ENCODE results near the gene PRSS27. TPM values are rescaled to one million over a fixed set of nuclear protein-coding genes. Genes with fewer than 3 reads are reported as not detected.

Gene PRSS27
- total and polyA plus RNA-seq, 4 experiments from 2014 or later = 0.61 to 0.96 TPM; not detected in 2

GRCh38 chr16:2708955-2709587, 11.0 kb downstream of the PRSS27 start:
- ChIA-PET POLR2A (ENCODE audit: partially characterized antibody) (interaction anchor here (0.6 kb wide), 1 partner anchor 113 kb away, joined by 3 read pairs; no protein-coding TSS in a partner anchor), CTCF (ENCODE audit: partially characterized antibody) (no interaction called here)
- Mint-ChIP-seq H3K36me3 (peaks cover 7 to 13% of the 10 kb centered on the region in 2 donors), H3K9me3 (no peaks in the 10 kb centered on the region), H3K4me1 (peaks cover 0 to 2% (median 0%) of the 10 kb centered on the region in 4 donors), H3K27me3 (no peaks in the 10 kb centered on the region), H3K27ac (no peak overlapping the region), H3K4me3 (no peak overlapping the region)
- Histone ChIP-seq H3K9me3 (ENCODE audit: control insufficient read depth in 1 of 2, low read length in 2 of 2) (no peaks in the 10 kb centered on the region), H3K27me3 (ENCODE audit: insufficient read depth, low read length) (no peaks in the 10 kb centered on the region), H3K4me3 (ENCODE audit: low read length in 2 of 2) (no peak overlapping the region), H3K4me1 (ENCODE audit: insufficient read depth, low read length) (no peaks in the 10 kb centered on the region), H3K36me3 (ENCODE audit: insufficient read depth, low read length) (peaks cover 15% of the 10 kb centered on the region), H3K27ac (ENCODE audit: low read depth, low read length) (no peak overlapping the region)
- intact Hi-C loops (cut with micrococcal nuclease) = no loop called here
- no peak for DNase-seq

GRCh38 chr16:2708290-2708639, 11.8 kb downstream of the PRSS27 start:
- POLR2A ChIA-PET (ENCODE audit: partially characterized antibody) = interaction anchor here (1.5 kb wide), 1 partner anchor 26 kb away, joined by 3 read pairs; the partner anchor contains the start of gene KCTD5
- CTCF ChIA-PET (ENCODE audit: partially characterized antibody) = no interaction called here
- no peak for DNase-seq
- H3K36me3 Mint-ChIP-seq = peaks cover 7 to 17% of the 10 kb centered on the region in 2 donors
- H3K4me3 Mint-ChIP-seq = no peak overlapping the region
- Histone ChIP-seq H3K27ac (ENCODE audit: low read depth, low read length) (no peak overlapping the region), H3K36me3 (ENCODE audit: insufficient read depth, low read length) (peaks cover 17% of the 10 kb centered on the region), H3K9me3 (ENCODE audit: control insufficient read depth in 1 of 2, low read length in 2 of 2) (no peaks in the 10 kb centered on the region), H3K4me1 (ENCODE audit: insufficient read depth, low read length) (no peaks in the 10 kb centered on the region), H3K27me3 (ENCODE audit: insufficient read depth, low read length) (no peaks in the 10 kb centered on the region), H3K4me3 (ENCODE audit: low read length in 2 of 2) (no peak overlapping the region)
- no peaks in the 10 kb centered on the region for H3K27me3 Mint-ChIP-seq
- peaks cover 0 to 2% (median 0%) of the 10 kb centered on the region in 4 donors for H3K4me1 Mint-ChIP-seq
- H3K9me3 Mint-ChIP-seq = no peaks in the 10 kb centered on the region
- H3K27ac Mint-ChIP-seq = no peak overlapping the region
- intact Hi-C loops (cut with micrococcal nuclease) = no loop called here

GRCh38 chr16:2707368-2708289, 12.4 kb downstream of the PRSS27 start:
- no peaks in the 10 kb centered on the region for H3K27me3 Mint-ChIP-seq
- Histone ChIP-seq H3K4me1 (ENCODE audit: insufficient read depth, low read length) (no peaks in the 10 kb centered on the region), H3K9me3 (ENCODE audit: control insufficient read depth in 1 of 2, low read length in 2 of 2) (no peaks in the 10 kb centered on the region), H3K27me3 (ENCODE audit: insufficient read depth, low read length) (no peaks in the 10 kb centered on the region), H3K27ac (ENCODE audit: low read depth, low read length) (no peak overlapping the region), H3K4me3 (ENCODE audit: low read length in 2 of 2) (no peak overlapping the region), H3K36me3 (ENCODE audit: insufficient read depth, low read length) (peaks cover 21% of the 10 kb centered on the region)
- no peak overlapping the region for H3K4me3 Mint-ChIP-seq
- H3K36me3 Mint-ChIP-seq = peaks cover 7 to 19% of the 10 kb centered on the region in 2 donors
- no peak overlapping the region for H3K27ac Mint-ChIP-seq
- intact Hi-C loops (cut with micrococcal nuclease) = no loop called here
- H3K4me1 Mint-ChIP-seq = peaks cover 0 to 2% (median 0%) of the 10 kb centered on the region in 4 donors
- ChIA-PET POLR2A (ENCODE audit: partially characterized antibody) (interaction anchor here (1.5 kb wide), 1 partner anchor 25 kb away, joined by 3 read pairs; the partner anchor contains the start of gene KCTD5), CTCF (ENCODE audit: partially characterized antibody) (no interaction called here)
- H3K9me3 Mint-ChIP-seq = no peaks in the 10 kb centered on the region
- DNase-seq = no peak

GRCh38 chr16:2706611-2707311, 13.3 kb downstream of the PRSS27 start:
- Mint-ChIP-seq H3K9me3 (no peaks in the 10 kb centered on the region), H3K4me1 (peaks cover 0 to 2% (median 0%) of the 10 kb centered on the region in 4 donors)

GRCh38 chr16:2706085-2706484, 13.9 kb downstream of the PRSS27 start:
- no peak for DNase-seq

More at GRCh38 chr16:2706611-2707311, 13.3 kb downstream of the PRSS27 start:
- Histone ChIP-seq H3K27me3 (ENCODE audit: insufficient read depth, low read length) (no peaks in the 10 kb centered on the region), H3K36me3 (ENCODE audit: insufficient read depth, low read length) (peaks cover 27% of the 10 kb centered on the region), H3K9me3 (ENCODE audit: control insufficient read depth in 1 of 2, low read length in 2 of 2) (no peaks in the 10 kb centered on the region), H3K4me3 (ENCODE audit: low read length in 2 of 2) (no peak overlapping the region), H3K4me1 (ENCODE audit: insufficient read depth, low read length) (no peaks in the 10 kb centered on the region), H3K27ac (ENCODE audit: low read depth, low read length) (no peak overlapping the region)
- DNase-seq = no peak
- intact Hi-C loops (cut with micrococcal nuclease) = no loop called here
- Mint-ChIP-seq H3K4me3 (no peak overlapping the region), H3K27me3 (no peaks in the 10 kb centered on the region), H3K36me3 (peaks cover 7 to 25% of the 10 kb centered on the region in 2 donors), H3K27ac (no peak overlapping the region)
- POLR2A ChIA-PET (ENCODE audit: partially characterized antibody) = interaction anchor here (1.5 kb wide), 1 partner anchor 24 kb away, joined by 3 read pairs; the partner anchor contains the start of gene KCTD5
- CTCF ChIA-PET (ENCODE audit: partially characterized antibody) = no interaction called here

GRCh38 chr16:2705351-2705750, 14.7 kb downstream of the PRSS27 start:
- peaks cover 7 to 29% of the 10 kb centered on the region in 2 donors for H3K36me3 Mint-ChIP-seq
- Histone ChIP-seq H3K4me3 (ENCODE audit: low read length in 2 of 2) (no peak overlapping the region), H3K36me3 (ENCODE audit: insufficient read depth, low read length) (peaks cover 36% of the 10 kb centered on the region), H3K9me3 (ENCODE audit: control insufficient read depth in 1 of 2, low read length in 2 of 2) (no peaks in the 10 kb centered on the region), H3K27me3 (ENCODE audit: insufficient read depth, low read length) (no peaks in the 10 kb centered on the region), H3K27ac (ENCODE audit: low read depth, low read length) (no peak overlapping the region), H3K4me1 (ENCODE audit: insufficient read depth, low read length) (no peaks in the 10 kb centered on the region)
- no peak overlapping the region for H3K27ac Mint-ChIP-seq
- H3K4me3 Mint-ChIP-seq = no peak overlapping the region
- no peak for DNase-seq
- no peaks in the 10 kb centered on the region for H3K9me3 Mint-ChIP-seq
- no peaks in the 10 kb centered on the region for H3K4me1 Mint-ChIP-seq
- no peaks in the 10 kb centered on the region for H3K27me3 Mint-ChIP-seq
- ChIA-PET POLR2A (ENCODE audit: partially characterized antibody) (no interaction called here), CTCF (ENCODE audit: partially characterized antibody) (no interaction called here)
- intact Hi-C loops (cut with micrococcal nuclease) = no loop called here

More at GRCh38 chr16:2706085-2706484, 13.9 kb downstream of the PRSS27 start:
- intact Hi-C loops (cut with micrococcal nuclease) = no loop called here
- Histone ChIP-seq H3K4me3 (ENCODE audit: low read length in 2 of 2) (no peak overlapping the region), H3K36me3 (ENCODE audit: insufficient read depth, low read length) (peaks cover 30% of the 10 kb centered on the region), H3K4me1 (ENCODE audit: insufficient read depth, low read length) (no peaks in the 10 kb centered on the region), H3K27ac (ENCODE audit: low read depth, low read length) (no peak overlapping the region), H3K9me3 (ENCODE audit: control insufficient read depth in 1 of 2, low read length in 2 of 2) (no peaks in the 10 kb centered on the region), H3K27me3 (ENCODE audit: insufficient read depth, low read length) (no peaks in the 10 kb centered on the region)
- no peak overlapping the region for H3K27ac Mint-ChIP-seq
- CTCF ChIA-PET (ENCODE audit: partially characterized antibody) = no interaction called here
- no peak overlapping the region for H3K4me3 Mint-ChIP-seq
- peaks cover 0 to 2% (median 0%) of the 10 kb centered on the region in 4 donors for H3K4me1 Mint-ChIP-seq
- no peaks in the 10 kb centered on the region for H3K27me3 Mint-ChIP-seq
- H3K36me3 Mint-ChIP-seq = peaks cover 7 to 27% of the 10 kb centered on the region in 2 donors
- POLR2A ChIA-PET (ENCODE audit: partially characterized antibody) = no interaction called here
- no peaks in the 10 kb centered on the region for H3K9me3 Mint-ChIP-seq

GRCh38 chr16:2704983-2705275, 15.1 kb downstream of the PRSS27 start:
- Mint-ChIP-seq H3K9me3 (no peaks in the 10 kb centered on the region), H3K4me3 (no peak overlapping the region), H3K27me3 (no peaks in the 10 kb centered on the region), H3K36me3 (peaks cover 7 to 30% of the 10 kb centered on the region in 2 donors), H3K27ac (no peak overlapping the region), H3K4me1 (no peaks in the 10 kb centered on the region)
- Histone ChIP-seq H3K9me3 (ENCODE audit: control insufficient read depth in 1 of 2, low read length in 2 of 2) (no peaks in the 10 kb centered on the region), H3K27ac (ENCODE audit: low read depth, low read length) (no peak overlapping the region), H3K4me1 (ENCODE audit: insufficient read depth, low read length) (no peaks in the 10 kb centered on the region), H3K36me3 (ENCODE audit: insufficient read depth, low read length) (peaks cover 40% of the 10 kb centered on the region), H3K4me3 (ENCODE audit: low read length in 2 of 2) (no peak overlapping the region), H3K27me3 (ENCODE audit: insufficient read depth, low read length) (no peaks in the 10 kb centered on the region)
- intact Hi-C loops (cut with micrococcal nuclease) = no loop called here
- ChIA-PET POLR2A (ENCODE audit: partially characterized antibody) (no interaction called here), CTCF (ENCODE audit: partially characterized antibody) (no interaction called here)
- DNase-seq = no peak
